Colonic mucosa (tissue), 4 donors: ENCODE measurements around the gene TAF4. TPM values are rescaled to one million over a fixed set of nuclear protein-coding genes. Genes with fewer than 3 reads are reported as not detected.

Experiments
- DNase-seq: peaks from one replicate; pipeline ENCODE4 v3.0.0-alpha.2; 2020
- H3K27ac ChIP-seq: fragments of 200-600 bp; one replicate; pipeline ENCODE4 v1.8.0; 2021
- H3K27me3 ChIP-seq: fragments of 200-600 bp; one replicate; pipeline ENCODE4 v1.8.0; 2021
- H3K36me3 ChIP-seq: fragments of 200-600 bp; one replicate; pipeline ENCODE4 v1.8.0; 2021
- H3K4me1 ChIP-seq: fragments of 200-600 bp; one replicate; pipeline ENCODE4 v1.8.0; 2021; ENCODE audit warnings: mild to moderate bottlenecking
- H3K4me3 ChIP-seq: fragments of 200-600 bp; one replicate; pipeline ENCODE4 v1.8.0; 2021
- H3K9ac ChIP-seq, 2 donors: one replicate each; pipeline ENCODE4 v1.7.0; 2013; ENCODE audit warnings: control low read depth in 2 of 2, low read depth in 2 of 2, low read length in 2 of 2
- H3K9me3 ChIP-seq: fragments of 200-600 bp; one replicate; pipeline ENCODE4 v1.8.0; 2021
- CTCF ChIP-seq: fragments of 200-600 bp; IDR thresholded peaks from one replicate; pipeline ENCODE4 v1.8.0; 2022; ENCODE audit warnings: antibody characterized with exemption, mild to moderate bottlenecking
- intact Hi-C: fragments of 100-400 bp; cut with DNase I; formaldehyde crosslinking; loops from one replicate; pipeline ENCODE4 v1.14.1; 2022
- total RNA-seq, 2 donors: library from RNA; stranded (reverse); fragmentation: NEBNext Ultra II Directional in 1 of 2; extraction: Animal tissue kit (Norgen Biotek cat#: 25700) in 1 of 2; gene quantifications; one replicate each; pipeline ENCODE4 v1.2.1, GENCODE V29; 2021
- donor health status: healthy.
- donor health status: DM: no; HTN: no; CAD: no.
- donor health status: DM: no; HTN: no; CAD: no.

TAF4 gene
- total RNA-seq, 2 donors from 2014 or later, result 17.4 to 27.3 TPM

DNA sequence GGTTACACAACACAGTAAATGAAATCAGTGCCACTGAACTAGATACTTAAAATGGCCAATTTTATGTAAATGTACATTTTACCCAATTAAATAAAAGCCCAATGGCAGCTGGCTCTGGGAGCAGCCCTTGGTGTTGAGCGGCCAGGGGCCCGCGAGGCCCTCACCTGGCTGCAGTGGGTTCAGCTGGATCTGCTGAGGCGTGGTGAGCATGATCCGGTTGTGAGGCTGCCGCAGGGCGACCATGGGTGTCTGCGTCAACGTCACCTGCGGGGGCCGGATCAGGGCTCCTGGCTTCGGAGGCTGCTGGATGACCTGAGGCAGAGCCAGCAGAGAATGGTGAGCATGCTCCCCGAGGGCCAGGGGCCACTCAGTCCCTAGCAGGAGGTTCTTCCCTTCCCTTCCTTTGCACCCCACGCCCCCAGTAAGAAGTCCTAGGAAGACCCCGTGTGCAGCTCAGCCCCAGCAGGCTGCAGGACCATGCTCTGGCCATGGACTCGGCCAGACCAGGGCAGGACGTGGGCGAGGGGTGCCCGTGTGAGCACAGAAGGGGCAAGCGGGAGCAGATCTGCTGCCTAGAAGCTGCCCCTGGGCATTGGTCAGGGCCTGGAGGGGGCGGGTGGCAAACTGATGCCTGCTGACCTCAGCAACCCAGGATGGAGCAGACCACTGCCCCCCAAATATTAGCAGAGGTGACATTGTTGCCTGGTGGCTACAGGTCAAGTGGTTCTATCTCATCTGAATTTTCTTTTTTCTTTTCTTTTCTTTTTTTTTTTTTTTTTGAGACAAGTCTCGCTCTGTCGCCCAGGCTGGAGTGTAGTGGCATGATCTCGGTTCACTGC, 61.9 kb downstream of the TAF4 start:
- Histone ChIP-seq H3K27ac (no peak overlapping the region), H3K27me3 (no peaks in the 10 kb centered on the region), H3K36me3 (peaks cover 12% of the 10 kb centered on the region), H3K4me3 (no peak overlapping the region), H3K9ac (no peak overlapping the region), H3K9me3 (no peaks in the 10 kb centered on the region), H3K4me1 (no peaks in the 10 kb centered on the region)
- intact Hi-C loops, result no loop called here
- DNase-seq, result no peak
- TF ChIP-seq CTCF, result no peak

DNA sequence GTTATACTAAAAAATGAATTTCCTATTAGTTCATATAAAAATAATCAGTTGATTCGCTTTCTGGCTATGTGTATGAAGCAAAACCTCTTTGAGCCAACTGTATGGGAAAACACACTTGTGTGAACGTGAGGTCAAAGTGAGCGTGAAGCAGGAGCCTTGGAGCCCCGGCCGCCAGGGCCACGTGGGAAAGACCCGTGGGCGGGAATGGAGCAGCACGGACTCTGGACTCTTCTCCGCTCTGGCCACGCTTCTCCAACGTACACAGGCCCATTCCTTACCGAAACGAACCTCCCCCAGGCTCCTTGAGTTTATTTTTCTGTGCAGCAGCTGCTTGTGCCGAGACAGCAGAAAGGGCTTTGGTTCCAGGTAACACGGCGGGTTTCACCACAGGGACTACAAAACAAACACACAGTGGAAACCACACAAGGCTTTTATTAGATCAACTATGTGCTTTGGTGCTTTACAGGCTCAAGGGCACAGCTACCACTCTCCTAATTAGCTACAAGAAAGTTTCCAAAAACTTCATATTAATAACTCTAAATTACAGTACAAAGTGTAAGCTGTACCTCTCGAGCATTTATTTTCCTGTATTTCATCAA, 62.7 kb downstream of the TAF4 start:
- H3K27ac ChIP-seq, result no peak overlapping the region
- TF ChIP-seq CTCF, result no peak
- no peak overlapping the region for H3K9ac ChIP-seq
- peaks cover 8% of the 10 kb centered on the region for H3K36me3 ChIP-seq
- no peaks in the 10 kb centered on the region for H3K27me3 ChIP-seq
- intact Hi-C loops, result no loop called here
- H3K4me3 ChIP-seq, result no peak overlapping the region
- no peak for DNase-seq
- no peaks in the 10 kb centered on the region for H3K4me1 ChIP-seq
- no peaks in the 10 kb centered on the region for H3K9me3 ChIP-seq

- no peak for DNase-seq
- Histone ChIP-seq H3K27ac (no peak overlapping the region), H3K4me1 (no peaks in the 10 kb centered on the region), H3K36me3 (peaks cover 8% of the 10 kb centered on the region), H3K9ac (no peak overlapping the region), H3K27me3 (no peaks in the 10 kb centered on the region), H3K9me3 (no peaks in the 10 kb centered on the region), H3K4me3 (no peak overlapping the region)
- TF ChIP-seq CTCF, result no peak
- intact Hi-C loops, result no loop called here
These were observed 64.4 kb downstream of the TAF4 start for GRCh38 chr20:62001178-62001715.

GRCh38 chr20:61998343-61999121, 67.1 kb downstream of the TAF4 start:
- DNase-seq, result no peak
- Histone ChIP-seq H3K4me3 (no peak overlapping the region), H3K27ac (no peak overlapping the region), H3K36me3 (peaks cover 16% of the 10 kb centered on the region), H3K9me3 (no peaks in the 10 kb centered on the region), H3K9ac (no peak overlapping the region), H3K4me1 (no peaks in the 10 kb centered on the region), H3K27me3 (no peaks in the 10 kb centered on the region)
- no peak for TF ChIP-seq CTCF
- intact Hi-C loops, result no loop called here

DNA sequence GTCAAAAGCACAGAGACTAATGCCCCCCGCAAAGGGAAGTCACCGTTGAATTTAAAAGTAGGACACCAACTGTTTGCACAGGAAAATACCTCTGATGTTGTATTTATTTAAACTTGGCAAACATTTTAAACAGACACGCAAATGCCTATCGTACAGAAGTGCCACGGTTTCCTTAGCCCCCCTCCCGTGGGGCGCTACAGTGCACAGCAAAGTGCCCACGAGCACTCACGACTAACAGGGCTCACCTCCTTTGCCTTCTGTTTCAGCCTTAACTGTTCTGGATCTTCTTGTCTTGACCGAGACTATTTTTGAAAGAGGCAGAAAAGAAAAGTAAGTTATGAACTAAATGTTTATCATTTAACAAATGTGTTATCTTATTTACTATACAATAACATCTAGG, 67.8 kb downstream of the TAF4 start:
- H3K9ac ChIP-seq, result no peak overlapping the region
- no peak for DNase-seq
- no peaks in the 10 kb centered on the region for H3K4me1 ChIP-seq
- peaks cover 16% of the 10 kb centered on the region for H3K36me3 ChIP-seq
- H3K27me3 ChIP-seq, result no peaks in the 10 kb centered on the region
- H3K9me3 ChIP-seq, result no peaks in the 10 kb centered on the region
- intact Hi-C loops, result no loop called here
- H3K27ac ChIP-seq, result no peak overlapping the region
- TF ChIP-seq CTCF, result no peak
- H3K4me3 ChIP-seq, result no peak overlapping the region
